Measurements from ENCODE around the gene TMEM200A. TPM values are rescaled to one million over a fixed set of nuclear protein-coding genes. Genes with fewer than 3 reads are reported as not detected.

TMEM200A gene
- total RNA-seq, 1 donor from 2014 or later: 18.4 TPM

DNA sequence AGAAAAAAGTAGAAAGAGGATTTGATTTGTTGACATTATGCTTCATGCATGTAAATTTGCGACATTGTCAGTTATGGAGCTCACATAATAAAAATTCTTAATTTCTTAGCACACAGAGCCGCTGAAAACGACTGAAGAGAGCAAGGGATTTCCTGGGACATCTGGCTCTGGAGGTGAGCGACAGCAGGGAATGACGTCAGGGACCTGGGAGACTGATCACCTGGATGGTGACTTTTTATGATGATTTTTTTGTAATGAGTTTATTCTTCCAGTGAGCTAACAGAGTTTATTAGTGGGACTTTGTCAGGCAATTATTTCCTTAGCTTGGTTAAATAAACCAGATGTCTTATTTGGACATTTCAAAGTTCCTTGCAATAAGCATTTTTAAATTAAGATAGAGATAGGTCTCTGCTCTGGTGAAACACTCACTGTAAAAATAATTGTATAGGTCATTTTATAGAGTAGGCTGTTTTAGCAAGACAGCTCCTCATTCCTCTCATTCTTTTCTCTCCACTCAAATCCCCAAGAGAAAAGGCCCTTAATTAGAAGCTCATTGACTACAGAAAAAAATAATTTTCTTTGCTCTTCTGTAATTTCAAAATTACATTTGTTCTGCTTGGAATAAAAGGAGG lies 19.4 kb downstream of the TMEM200A start:
- Mint-ChIP-seq H3K36me3 (no peaks in the 10 kb centered on the region), H3K27ac (no peak overlapping the region), H3K4me1 (ENCODE audit: unreplicated experiment) (peaks cover 18% of the 10 kb centered on the region), H3K27me3 (no peaks in the 10 kb centered on the region), H3K9me3 (no peaks in the 10 kb centered on the region), H3K4me3 (no peak overlapping the region)
- DNase-seq (ENCODE audit: extremely low spot score, unreplicated experiment): no peak
- TF ChIP-seq, protein P1, sequence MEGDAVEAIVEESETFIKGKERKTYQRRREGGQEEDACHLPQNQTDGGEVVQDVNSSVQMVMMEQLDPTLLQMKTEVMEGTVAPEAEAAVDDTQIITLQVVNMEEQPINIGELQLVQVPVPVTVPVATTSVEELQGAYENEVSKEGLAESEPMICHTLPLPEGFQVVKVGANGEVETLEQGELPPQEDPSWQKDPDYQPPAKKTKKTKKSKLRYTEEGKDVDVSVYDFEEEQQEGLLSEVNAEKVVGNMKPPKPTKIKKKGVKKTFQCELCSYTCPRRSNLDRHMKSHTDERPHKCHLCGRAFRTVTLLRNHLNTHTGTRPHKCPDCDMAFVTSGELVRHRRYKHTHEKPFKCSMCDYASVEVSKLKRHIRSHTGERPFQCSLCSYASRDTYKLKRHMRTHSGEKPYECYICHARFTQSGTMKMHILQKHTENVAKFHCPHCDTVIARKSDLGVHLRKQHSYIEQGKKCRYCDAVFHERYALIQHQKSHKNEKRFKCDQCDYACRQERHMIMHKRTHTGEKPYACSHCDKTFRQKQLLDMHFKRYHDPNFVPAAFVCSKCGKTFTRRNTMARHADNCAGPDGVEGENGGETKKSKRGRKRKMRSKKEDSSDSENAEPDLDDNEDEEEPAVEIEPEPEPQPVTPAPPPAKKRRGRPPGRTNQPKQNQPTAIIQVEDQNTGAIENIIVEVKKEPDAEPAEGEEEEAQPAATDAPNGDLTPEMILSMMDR (conservative IDR thresholded peaks at IDR 0.05): no peak

GRCh38 chr6:130389142-130389541 lies 23.3 kb downstream of the TMEM200A start:
- no peak for DNase-seq (ENCODE audit: extremely low spot score, unreplicated experiment)
- no peak overlapping the region for H3K4me3 Mint-ChIP-seq
- TF ChIP-seq, protein P1 (conservative IDR thresholded peaks at IDR 0.05): no peak
- peaks cover 10% of the 10 kb centered on the region for H3K4me1 Mint-ChIP-seq (ENCODE audit: unreplicated experiment)
- H3K9me3 Mint-ChIP-seq: no peaks in the 10 kb centered on the region
- no peaks in the 10 kb centered on the region for H3K27me3 Mint-ChIP-seq
- H3K27ac Mint-ChIP-seq: no peak overlapping the region
- no peaks in the 10 kb centered on the region for H3K36me3 Mint-ChIP-seq

GRCh38 chr6:130390890-130391289 lies 25.1 kb downstream of the TMEM200A start:
- Mint-ChIP-seq H3K4me1 (ENCODE audit: unreplicated experiment) (peaks cover 7% of the 10 kb centered on the region), H3K27me3 (no peaks in the 10 kb centered on the region), H3K36me3 (no peaks in the 10 kb centered on the region), H3K9me3 (no peaks in the 10 kb centered on the region), H3K27ac (no peak overlapping the region), H3K4me3 (no peak overlapping the region)
- no peak for DNase-seq (ENCODE audit: extremely low spot score, unreplicated experiment)
- TF ChIP-seq, protein P1 (conservative IDR thresholded peaks at IDR 0.05): no peak

DNA sequence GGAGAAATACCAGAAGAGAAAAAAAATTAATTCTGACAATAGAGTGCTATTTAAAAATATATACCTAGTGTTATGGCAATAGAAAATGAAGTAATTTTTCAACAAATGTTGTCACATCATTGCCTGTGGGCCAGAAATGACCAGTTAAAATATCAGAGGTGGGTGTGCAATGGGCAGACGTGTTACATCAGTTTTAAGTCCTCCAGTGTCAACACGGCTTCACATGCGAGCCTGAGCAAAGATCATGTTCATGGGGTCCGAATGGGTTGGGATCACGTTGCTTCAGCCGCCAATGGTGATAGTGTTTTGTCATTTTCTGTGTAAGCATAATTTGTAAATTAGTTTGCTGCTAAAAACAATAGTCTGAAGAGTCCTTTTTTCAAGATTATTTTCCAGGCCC lies 27.5 kb downstream of the TMEM200A start:
- no peaks in the 10 kb centered on the region for H3K36me3 Mint-ChIP-seq
- no peaks in the 10 kb centered on the region for H3K9me3 Mint-ChIP-seq
- no peaks in the 10 kb centered on the region for H3K27me3 Mint-ChIP-seq
- DNase-seq (ENCODE audit: extremely low spot score, unreplicated experiment): no peak
- no peak overlapping the region for H3K4me3 Mint-ChIP-seq
- no peak overlapping the region for H3K27ac Mint-ChIP-seq
- H3K4me1 Mint-ChIP-seq (ENCODE audit: unreplicated experiment): no peaks in the 10 kb centered on the region
- TF ChIP-seq, protein P1 (conservative IDR thresholded peaks at IDR 0.05): no peak

- Mint-ChIP-seq H3K27me3 (no peaks in the 10 kb centered on the region), H3K27ac (no peak overlapping the region), H3K4me1 (ENCODE audit: unreplicated experiment) (no peaks in the 10 kb centered on the region), H3K9me3 (no peaks in the 10 kb centered on the region), H3K36me3 (no peaks in the 10 kb centered on the region), H3K4me3 (no peak overlapping the region)
- TF ChIP-seq, protein P1 (conservative IDR thresholded peaks at IDR 0.05): no peak
- DNase-seq (ENCODE audit: extremely low spot score, unreplicated experiment): no peak
These were observed 28.4 kb downstream of the TMEM200A start for GRCh38 chr6:130394246-130394645.
